CMK (cell line): ENCODE measurements around the gene MRAS.
"Not testable (repeated sequence)": the region's sequence is repeated elsewhere in the genome, so short reads cannot be mapped to it uniquely, and the experiment has no call there.

Experiments used
- DNase-seq: peaks from one replicate; pipeline ENCODE4 v3.0.0-alpha.2; 2010; ENCODE audit warnings: low read depth

MRAS gene

DNA sequence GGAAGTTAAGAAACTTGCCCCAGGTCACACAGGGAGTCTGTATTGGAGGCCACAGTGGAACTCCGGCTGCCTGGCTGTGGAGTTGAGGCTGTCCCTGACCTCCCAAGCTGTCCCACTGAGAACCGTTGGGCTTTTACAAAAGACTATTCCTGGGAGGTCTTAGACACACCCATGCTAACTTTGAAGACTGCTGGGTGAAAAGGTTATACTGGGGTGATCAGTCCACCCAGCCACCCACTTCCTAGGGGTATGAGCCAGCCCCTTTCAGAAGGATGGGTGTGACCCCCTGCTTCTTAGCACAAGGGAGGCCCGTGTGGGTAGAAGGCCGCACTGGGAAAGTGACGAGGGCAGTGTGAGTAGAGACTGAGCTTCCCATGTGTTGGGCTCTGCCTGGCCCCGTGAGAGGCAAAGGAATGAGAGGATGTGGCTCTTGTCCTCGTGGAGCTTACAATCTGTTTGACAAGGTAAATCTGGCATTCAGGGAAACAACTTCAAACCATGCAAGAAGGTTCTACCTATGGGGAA is 19.0 kb downstream of the MRAS start:
- no peak for DNase-seq

- no peak for DNase-seq
Observed at GRCh38 chr3:138367911-138368310, 19.5 kb downstream of the MRAS start.

DNA sequence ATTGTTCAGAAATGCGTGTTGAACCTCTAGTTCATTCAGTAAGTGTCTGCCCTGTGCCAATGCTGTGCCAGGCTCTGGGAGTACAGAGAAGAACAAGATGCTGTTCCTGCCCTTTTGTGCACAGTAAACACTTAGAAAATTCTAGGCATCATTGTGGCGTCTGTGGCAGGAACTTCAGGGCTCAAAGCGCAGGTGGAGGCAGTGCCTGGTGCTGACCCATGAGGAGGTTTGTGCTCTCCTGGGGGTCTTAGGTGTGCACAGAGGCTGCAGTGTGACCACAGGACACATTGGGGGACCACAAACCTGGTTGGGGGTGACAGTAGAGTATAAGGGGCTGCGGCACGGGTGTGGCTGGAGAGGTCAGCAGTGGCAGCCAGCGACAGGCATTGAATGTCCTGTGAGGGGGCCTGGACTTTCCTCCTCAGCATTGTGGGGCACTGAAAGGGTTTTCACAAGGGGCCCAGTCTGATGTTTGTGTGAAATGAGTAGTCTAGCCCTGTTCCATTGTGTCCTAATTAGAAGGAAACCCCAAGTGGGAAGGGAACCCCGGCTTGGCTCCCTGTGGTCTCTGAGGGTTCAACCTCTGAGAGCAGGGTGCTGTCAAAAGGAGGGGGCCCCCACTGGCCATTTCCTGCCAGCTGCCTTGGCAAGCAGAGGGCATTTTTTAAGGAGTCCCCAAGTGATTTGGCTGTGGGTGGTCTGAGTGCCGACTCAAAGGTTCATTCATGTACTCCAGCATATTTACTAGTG is 20.9 kb downstream of the MRAS start:
- no peak for DNase-seq

DNA sequence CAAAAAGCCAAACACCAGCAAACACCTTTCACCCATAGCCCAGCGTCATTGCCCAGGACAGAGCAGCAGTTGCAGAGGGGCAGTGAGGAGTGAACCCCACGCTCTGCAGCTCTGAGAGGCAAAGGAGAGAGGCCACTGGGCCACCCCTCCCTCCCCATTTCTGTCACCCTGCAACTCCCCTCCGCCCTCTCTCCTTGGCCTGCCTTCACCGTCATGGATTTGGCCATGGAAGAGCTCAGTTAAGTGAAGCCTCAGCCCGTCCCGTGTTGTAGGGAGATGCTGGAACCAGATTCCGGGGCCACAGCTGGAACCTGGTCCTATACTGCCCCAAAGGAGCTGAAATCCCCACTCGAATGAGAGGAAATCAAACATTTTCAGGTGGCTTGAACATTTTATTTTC is 21.9 kb downstream of the MRAS start:
- DNase-seq, result no peak

DNA sequence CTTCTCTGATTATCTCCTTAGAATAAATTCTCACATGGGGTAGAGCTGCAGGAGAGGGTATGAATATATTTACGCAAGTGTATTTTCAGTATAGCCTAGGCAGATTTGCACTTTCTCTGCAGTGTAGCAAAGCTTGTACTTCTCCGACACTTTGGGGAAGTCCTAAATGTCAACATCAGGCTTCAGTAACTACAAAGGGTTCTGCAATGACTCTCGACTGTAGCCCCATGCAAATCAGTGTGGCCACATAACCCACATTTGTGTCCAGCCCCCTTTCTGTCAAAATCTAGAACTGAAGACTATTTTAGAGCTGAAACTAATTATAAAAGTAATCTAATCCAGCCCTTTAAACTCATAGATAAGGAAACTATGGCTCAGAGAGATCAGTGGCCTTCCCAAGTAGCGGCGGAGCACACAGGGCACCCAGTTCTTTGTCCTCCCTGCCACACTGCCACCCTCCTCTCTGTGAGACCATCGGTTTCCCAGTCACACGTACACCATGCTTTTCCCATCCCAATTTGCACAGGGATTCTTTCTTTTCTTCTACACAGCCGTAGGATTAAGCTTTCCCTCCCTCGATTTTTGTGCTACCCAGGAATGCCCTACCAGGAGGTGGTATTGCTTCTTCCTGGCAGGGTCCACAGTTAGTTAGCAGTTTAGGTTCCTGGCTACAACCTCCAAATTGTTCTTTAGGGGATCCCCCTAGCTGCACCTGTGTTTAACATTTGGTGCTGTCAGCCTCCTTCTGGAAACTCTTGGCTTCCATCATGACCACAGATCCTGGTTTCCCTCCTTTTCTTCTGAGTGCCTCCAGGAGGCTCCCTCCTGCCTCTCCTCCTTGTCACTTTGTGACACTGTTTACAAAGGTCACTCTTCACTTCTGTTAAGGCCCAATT is 22.9 kb downstream of the MRAS start:
- DNase-seq, result no peak

GRCh38 chr3:138373087-138373735 is 24.8 kb downstream of the MRAS start:
- DNase-seq, result no peak

- DNase-seq, result no peak
Observed at GRCh38 chr3:138373736-138374094, 25.3 kb downstream of the MRAS start.

GRCh38 chr3:138374573-138375134 is 26.3 kb downstream of the MRAS start:
- no peak for DNase-seq

DNA sequence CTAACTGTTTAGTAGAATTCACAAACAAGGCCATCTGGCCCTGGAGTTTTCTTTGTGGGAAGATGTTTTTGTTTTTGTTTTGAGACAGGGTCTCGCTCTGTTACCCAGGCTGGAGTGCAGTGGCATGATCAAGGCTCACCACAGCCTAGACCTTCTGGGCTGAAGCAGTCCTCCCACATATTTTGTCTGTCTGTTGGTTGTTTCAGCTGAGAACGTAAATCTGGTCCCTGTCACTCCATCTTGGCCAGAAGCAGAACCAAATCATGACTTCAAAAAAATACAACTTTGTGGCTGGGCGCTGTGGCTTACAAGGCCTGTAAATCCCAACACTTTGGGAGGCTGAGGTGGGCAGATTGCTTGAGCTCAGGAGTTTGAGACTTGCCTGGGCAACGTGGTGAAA is 27.1 kb downstream of the MRAS start:
- DNase-seq, result no peak

DNA sequence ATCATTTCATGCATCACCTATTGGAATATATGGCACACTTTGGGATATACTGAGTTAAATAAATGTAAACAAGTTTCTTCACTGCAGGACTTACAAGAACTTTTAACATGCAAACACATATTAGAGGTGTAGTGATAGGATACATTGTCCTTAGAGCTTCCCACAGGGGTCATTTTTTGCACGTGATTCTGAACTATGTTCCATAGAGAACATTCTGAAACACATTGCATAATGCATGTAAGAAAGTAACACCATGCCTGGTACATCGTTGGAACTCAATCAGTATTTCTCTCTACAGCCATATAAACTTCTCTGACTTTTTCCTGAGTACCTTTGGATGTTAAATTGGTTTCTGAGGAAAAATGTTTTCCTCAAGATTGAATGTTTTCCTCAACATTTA is 28.3 kb downstream of the MRAS start:
- DNase-seq, result no peak

GRCh38 chr3:138377212-138377611 is 28.8 kb downstream of the MRAS start:
- DNase-seq, result not testable (repeated sequence)

DNA sequence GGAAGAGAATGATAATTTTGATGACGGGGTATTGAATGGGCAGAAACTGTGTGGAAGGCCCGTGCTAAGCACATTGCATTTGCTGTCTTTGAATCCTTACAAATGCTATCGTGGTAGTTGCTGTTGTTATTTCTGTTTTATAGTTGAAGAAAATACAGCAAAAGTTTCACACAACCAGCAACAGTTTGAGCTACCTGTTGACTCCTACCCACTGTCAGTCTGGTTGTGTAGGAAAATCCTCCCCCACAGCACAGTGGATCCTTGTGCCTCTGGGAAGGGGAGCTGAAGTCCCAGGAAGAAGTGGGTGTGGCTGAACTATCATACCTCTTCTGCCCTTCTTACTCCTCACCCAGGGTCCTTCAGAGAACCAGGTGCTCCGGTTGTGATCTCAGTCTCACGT is 29.4 kb downstream of the MRAS start:
- no peak for DNase-seq

DNA sequence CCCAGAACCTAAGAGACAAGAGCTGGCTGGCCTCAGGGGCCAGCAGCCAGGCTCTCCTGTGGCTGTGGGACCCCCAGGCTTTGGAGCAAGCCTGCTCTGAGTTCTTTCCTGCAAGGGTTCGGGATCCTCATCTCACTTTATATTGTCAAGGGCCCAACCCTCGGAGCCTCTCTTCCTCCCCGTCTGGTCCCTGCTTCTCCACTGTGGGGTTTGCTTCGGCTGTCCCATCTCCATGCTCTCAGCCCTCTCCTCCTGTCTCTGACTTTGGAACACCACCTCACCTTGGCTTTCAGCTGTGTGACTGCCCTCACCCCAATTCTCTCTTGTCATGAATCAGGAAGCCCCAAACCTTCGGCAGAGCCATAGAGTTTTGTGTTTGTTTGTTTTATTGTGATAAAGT is 30.0 kb downstream of the MRAS start:
- DNase-seq, result no peak

DNA sequence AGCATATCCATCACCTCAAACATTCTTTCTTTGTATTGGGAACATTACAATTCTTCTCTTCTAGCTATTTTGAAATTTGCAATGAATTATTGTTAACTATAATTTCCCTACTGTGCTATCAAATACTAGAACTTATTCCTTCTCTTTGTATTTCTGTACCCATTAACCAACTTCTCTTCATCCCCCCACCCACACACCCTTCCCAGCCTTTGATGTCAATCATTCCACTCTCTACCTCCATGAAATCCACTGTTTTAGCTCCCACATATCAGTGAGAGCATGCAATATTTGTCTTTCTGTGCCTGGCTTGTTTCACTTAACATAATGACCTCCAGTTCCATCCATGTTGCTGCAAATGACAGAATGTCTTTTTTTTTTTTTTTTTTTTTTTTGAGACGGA is 30.6 kb downstream of the MRAS start:
- DNase-seq, result no peak

DNA sequence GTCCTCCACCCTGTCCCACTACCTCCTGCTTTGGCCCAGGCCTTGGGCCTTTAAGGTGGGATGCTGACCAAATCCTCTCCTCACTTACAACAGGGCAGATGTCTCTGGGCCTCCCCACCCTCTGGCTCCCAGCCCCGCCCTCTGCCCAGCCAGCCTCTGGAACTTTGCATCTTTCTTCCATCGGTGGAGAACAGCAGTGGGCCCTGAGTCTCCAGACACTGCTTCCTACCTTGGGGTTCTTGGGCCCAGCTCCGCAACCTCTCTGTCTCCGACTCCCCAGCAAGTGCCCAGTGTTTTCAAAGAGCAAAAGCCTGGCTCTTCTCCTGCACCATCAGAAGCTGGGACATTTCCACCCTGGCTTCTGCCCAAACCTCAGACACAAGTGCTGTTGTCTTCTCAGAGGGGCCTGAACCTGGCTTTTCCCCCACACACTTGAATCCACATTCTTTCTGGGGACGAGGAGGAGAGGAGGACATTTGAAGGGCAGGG is 33.1 kb downstream of the MRAS start:
- no peak for DNase-seq

- DNase-seq, result no peak
Observed at GRCh38 chr3:138381950-138382715, 33.8 kb downstream of the MRAS start.

DNA sequence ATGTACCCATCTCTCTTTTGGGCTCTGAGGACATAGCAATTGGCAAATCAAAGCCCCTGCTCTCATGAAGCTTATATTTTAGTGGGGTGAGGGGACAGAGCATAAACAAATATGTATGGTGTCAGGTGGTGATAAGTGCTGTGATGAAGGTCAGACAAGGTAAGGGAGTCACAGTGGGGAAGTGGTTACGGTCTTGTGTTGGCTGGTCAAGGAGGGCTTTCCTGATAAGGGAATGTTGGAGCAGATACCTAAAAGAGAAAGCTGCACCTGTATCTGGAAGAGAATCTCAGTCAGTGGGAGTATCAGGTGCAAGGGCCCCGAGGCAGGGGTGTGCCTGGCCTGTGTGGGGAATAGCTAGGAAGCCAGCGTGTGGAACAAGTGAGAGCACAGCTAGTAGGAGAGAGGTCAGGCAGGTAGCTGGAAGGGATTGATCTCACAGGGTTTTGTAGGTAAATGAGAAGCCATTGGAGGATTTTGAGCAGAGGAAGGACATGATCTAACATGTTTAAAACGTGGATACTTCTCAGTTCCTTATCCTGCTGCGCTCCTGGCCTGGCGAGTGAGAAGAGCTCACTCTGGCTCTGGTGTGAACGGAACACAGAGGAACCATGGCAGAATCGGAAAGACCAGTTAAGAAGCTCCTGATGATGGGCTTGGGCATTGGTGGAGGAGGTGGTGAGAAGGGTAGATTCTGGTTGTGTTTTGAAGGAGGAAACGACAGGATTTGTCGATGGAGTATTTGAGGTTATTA is 35.5 kb downstream of the MRAS start:
- no peak for DNase-seq

GRCh38 chr3:138384531-138384930 is 36.2 kb downstream of the MRAS start:
- no peak for DNase-seq

- DNase-seq, result no peak
Observed at GRCh38 chr3:138384976-138385375, 36.6 kb downstream of the MRAS start.

- no peak for DNase-seq
Observed at GRCh38 chr3:138389144-138389601, 40.8 kb downstream of the MRAS start.
